DMS153 treated with DMSO at 0.1 percent for 48 hours (cell line): ENCODE measurements around the gene POMGNT1.

ENCODE experiments used
- DNase-seq: peaks from one replicate; lab custom pipeline; 2025; ENCODE audit not compliant: unreplicated experiment; lab: John Stamatoyannopoulos, UW

Gene POMGNT1

GRCh38 chr1:46158312-46159281 lies 39.6 kb downstream of the POMGNT1 start:
- DNase-seq, result no peak

- no peak for DNase-seq
These were observed 40.3 kb downstream of the POMGNT1 start for GRCh38 chr1:46157916-46158311.

- DNase-seq, result no peak
These were observed 44.5 kb downstream of the POMGNT1 start for GRCh38 chr1:46153732-46154131.

- no peak for DNase-seq
These were observed 45.0 kb downstream of the POMGNT1 start for GRCh38 chr1:46153228-46153627.

GRCh38 chr1:46152016-46152415 lies 46.2 kb downstream of the POMGNT1 start:
- DNase-seq, result no peak

- DNase-seq, result no peak
These were observed 48.1 kb downstream of the POMGNT1 start for GRCh38 chr1:46150085-46150484.

GRCh38 chr1:46148318-46148717 lies 49.9 kb downstream of the POMGNT1 start:
- DNase-seq, result no peak
